ENCODE data around the gene RAB37. TPM values are rescaled to one million over a fixed set of nuclear protein-coding genes. Genes with fewer than 3 reads are reported as not detected.

Gene RAB37
- total and polyA plus RNA-seq, 10 donors: 16.6 to 37.6 (median 24.0) TPM

DNA sequence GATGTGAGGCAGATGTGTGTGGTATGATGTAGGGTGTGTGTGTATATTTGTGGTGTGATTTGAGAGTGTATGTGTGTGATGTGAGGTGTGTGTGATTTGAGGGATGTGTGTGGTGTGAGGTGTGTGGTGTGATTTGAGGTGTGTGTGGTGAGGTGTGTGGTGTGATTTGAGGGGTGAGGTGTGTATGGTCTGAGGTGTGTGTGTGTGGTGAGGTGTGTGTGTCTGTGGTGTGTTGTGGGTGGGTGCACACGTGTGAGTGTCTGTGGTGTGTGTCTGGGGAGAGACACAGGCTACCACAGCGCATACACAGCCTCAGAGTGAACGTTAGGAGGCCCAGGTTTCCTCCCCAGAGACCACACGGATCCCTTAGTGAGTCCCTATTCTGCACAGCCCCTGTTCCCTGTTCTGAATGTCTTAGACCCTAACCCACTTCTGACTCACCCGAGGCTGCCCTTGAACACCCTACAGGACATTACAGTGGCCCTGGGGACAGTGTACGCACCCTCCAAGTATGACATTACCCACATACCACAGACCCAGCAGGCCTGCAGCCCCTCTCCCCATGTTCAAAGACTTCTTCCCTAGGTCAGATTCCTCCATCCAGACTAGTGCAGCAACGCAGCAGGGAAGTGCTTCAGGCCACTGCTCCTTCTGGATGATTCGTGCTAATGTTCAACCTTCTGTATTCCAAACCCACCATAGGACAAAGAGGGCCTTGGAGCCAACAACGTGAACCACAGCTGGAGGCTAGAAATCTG, 3.5 kb upstream of the RAB37 start:
- Histone ChIP-seq H3K9me3 (no peaks in the 10 kb centered on the region), H3K4me1 (peaks cover 22 to 63% (median 50%) of the 10 kb centered on the region in 6 donors), H3K4me3 (no peak overlapping the region), H3K27me3 (replicated peaks in 1 of 7) (peaks cover 0 to 25% (median 0%) of the 10 kb centered on the region in 7 donors), H3K36me3 (no peaks in the 10 kb centered on the region), H3K27ac (no peak overlapping the region)
- DNase-seq: peak; percentile 35
- intact Hi-C loops (cut with DNase I; ENCODE audit: low total_unique reads): loop anchor here (2.0 kb wide), 1 partner anchor 77 kb away; no protein-coding TSS in a partner anchor
- WGBS, 5 donors: 54 to 65% (median 59%) methylated on average over 9 of the region's 9 CpGs
- TF ChIP-seq, protein P1, sequence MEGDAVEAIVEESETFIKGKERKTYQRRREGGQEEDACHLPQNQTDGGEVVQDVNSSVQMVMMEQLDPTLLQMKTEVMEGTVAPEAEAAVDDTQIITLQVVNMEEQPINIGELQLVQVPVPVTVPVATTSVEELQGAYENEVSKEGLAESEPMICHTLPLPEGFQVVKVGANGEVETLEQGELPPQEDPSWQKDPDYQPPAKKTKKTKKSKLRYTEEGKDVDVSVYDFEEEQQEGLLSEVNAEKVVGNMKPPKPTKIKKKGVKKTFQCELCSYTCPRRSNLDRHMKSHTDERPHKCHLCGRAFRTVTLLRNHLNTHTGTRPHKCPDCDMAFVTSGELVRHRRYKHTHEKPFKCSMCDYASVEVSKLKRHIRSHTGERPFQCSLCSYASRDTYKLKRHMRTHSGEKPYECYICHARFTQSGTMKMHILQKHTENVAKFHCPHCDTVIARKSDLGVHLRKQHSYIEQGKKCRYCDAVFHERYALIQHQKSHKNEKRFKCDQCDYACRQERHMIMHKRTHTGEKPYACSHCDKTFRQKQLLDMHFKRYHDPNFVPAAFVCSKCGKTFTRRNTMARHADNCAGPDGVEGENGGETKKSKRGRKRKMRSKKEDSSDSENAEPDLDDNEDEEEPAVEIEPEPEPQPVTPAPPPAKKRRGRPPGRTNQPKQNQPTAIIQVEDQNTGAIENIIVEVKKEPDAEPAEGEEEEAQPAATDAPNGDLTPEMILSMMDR (IDR thresholded peaks at IDR 0.05 in 8 of 11, conservative IDR thresholded peaks at IDR 0.05 in 3 of 11): no peak
- TF ChIP-seq POLR2A (IDR thresholded peaks at IDR 0.05) (no peak), POLR2AphosphoS5 (IDR thresholded peaks at IDR 0.05) (no peak)

DNA sequence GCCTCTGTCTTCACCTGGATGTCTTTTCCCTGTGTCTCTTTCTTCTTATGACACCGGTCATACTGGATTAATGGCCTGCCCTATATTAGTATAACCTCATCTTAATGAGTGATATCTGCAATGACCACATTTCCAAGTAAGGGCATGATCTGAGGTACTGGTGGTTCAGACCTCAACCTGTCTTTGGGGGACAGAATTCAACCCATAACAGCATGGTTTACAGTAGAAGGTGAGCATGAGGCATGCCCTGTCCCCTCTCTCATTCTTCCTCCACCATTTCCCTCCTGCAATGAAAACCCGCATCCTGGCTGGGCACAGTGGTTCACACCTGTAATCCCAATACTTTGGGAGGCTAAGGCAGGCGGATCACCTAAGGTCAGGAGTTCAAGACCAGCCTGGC, 2.8 kb upstream of the RAB37 start:
- intact Hi-C loops (cut with DNase I; ENCODE audit: low total_unique reads): loop anchor here (2.0 kb wide), 1 partner anchor 77 kb away; no protein-coding TSS in a partner anchor
- Histone ChIP-seq H3K27me3 (replicated peaks in 1 of 7) (peaks cover 0 to 29% (median 0%) of the 10 kb centered on the region in 7 donors), H3K36me3 (no peaks in the 10 kb centered on the region), H3K27ac (no peak overlapping the region), H3K4me3 (no peak overlapping the region), H3K4me1 (peaks cover 28 to 71% (median 57%) of the 10 kb centered on the region in 6 donors), H3K9me3 (no peaks in the 10 kb centered on the region)
- TF ChIP-seq, protein P1 (IDR thresholded peaks at IDR 0.05 in 8 of 11, conservative IDR thresholded peaks at IDR 0.05 in 3 of 11): no peak
- TF ChIP-seq POLR2AphosphoS5 (IDR thresholded peaks at IDR 0.05) (no peak), POLR2A (IDR thresholded peaks at IDR 0.05) (no peak)
- WGBS, 5 donors: 92 to 100% (median 94%) methylated on average over 3 of the region's 3 CpGs
- DNase-seq: peak; percentile 11

DNA sequence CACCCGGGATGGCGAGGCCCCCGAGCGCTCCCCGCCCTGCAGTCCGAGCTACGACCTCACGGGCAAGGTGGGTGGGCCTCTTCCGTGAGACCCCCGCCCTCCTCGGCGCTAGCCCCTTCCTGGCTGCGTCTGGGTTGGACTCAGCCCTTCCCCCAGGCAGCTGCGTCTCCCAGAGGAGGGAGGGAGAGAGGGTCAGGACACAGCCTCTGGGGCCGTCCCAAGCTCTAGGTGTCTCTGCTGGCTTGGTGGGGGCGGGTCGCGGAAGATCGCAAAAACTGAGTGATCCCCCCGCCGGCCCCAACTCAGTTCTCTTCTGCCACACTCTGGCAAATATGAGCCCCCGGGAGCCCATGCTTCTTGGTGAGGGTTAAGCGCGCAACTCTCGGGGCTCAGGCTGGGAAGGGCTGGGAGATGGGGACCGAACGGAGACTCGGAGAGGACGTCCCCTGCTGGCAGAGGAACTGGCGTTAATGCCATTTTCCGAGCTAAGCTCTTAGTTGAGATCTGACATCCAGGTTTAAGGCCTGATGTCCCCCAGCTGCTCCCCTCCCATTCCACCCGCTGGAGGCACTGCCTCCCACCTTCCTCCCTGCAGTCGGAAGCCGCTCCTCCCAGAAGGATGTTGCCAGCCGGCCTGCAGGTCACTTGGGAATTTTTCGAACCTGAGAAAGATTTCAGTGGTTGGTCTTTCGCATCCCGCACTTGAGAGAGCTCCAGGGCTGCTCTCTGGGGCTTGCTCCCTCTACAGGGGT, 419 bp downstream of the RAB37 start:
- Histone ChIP-seq H3K27ac (peak overlapping the region; percentile 66 to 94 (median 86)), H3K4me3 (peak overlapping the region; percentile 37 to 86 (median 57)), H3K9me3 (no peaks in the 10 kb centered on the region), H3K4me1 (peaks cover 31 to 75% (median 70%) of the 10 kb centered on the region in 6 donors), H3K36me3 (no peaks in the 10 kb centered on the region), H3K27me3 (replicated peaks in 1 of 7) (peaks cover 0 to 39% (median 0%) of the 10 kb centered on the region in 7 donors)
- intact Hi-C loops (cut with DNase I; ENCODE audit: low total_unique reads): no loop called here
- TF ChIP-seq, protein P1 (IDR thresholded peaks at IDR 0.05 in 8 of 11, conservative IDR thresholded peaks at IDR 0.05 in 3 of 11): peak in 6 of 11 experiments; percentile 20 to 47 (median 39)
- TF ChIP-seq POLR2AphosphoS5 (IDR thresholded peaks at IDR 0.05) (peak in 1 of 3 donors; percentile 5), POLR2A (IDR thresholded peaks at IDR 0.05) (no peak)
- DNase-seq: peak; percentile 88
- WGBS, 5 donors: 0 to 3% (median 2%) methylated on average over 15 to 38 of the region's 38 CpGs

All from spleen (tissue), 11 donors.